ENCODE results near the gene HYAL1.

GRCh38 chr3:50339485-50340146 is 36.2 kb upstream of the HYAL1 start:
- TF ChIP-seq CTCF (IDR thresholded peaks at IDR 0.05) (no peak), POLR2A (IDR thresholded peaks at IDR 0.05) (no peak), POLR2AphosphoS5 (IDR thresholded peaks at IDR 0.05) (no peak)

Data from prostate gland (tissue), 2 donors.